Suprapubic skin (tissue), 4 donors: ENCODE measurements around the gene EGLN3. TPM values are rescaled to one million over a fixed set of nuclear protein-coding genes. Genes with fewer than 3 reads are reported as not detected.

Experiments used
- DNase-seq, 2 donors: peaks; one replicate each; pipeline ENCODE4 v3.0.0-alpha.2; 2019; ENCODE audit warnings: low spot score in 2 of 2
- H3K27ac ChIP-seq: fragments of 200-600 bp; sonication (generic); one replicate; pipeline ENCODE4 v1.5.1; 2019
- H3K27me3 ChIP-seq: fragments of 200-600 bp; sonication (generic); one replicate; pipeline ENCODE4 v1.5.1; 2019
- H3K36me3 ChIP-seq: fragments of 200-600 bp; sonication (generic); one replicate; pipeline ENCODE4 v1.5.1; 2019
- H3K4me1 ChIP-seq: fragments of 200-600 bp; sonication (generic); one replicate; pipeline ENCODE4 v1.5.1; 2019
- H3K4me3 ChIP-seq: fragments of 200-600 bp; sonication (generic); one replicate; pipeline ENCODE4 v1.5.1; 2019; ENCODE audit warnings: mild to moderate bottlenecking
- H3K9me3 ChIP-seq: fragments of 200-600 bp; sonication (generic); one replicate; pipeline ENCODE4 v1.5.1; 2019
- EP300 ChIP-seq: sonication (generic); formaldehyde crosslinking; IDR thresholded peaks from one replicate; pipeline ENCODE4 v1.6.1; 2017; ENCODE audit warnings: antibody characterized with exemption
- POLR2A ChIP-seq, 2 donors: fragments of 450-650 bp; IDR thresholded peaks; one replicate each; pipeline ENCODE4 v1.6.1; 2017; ENCODE audit warnings: antibody characterized with exemption in 2 of 2, mild to moderate bottlenecking in 2 of 2, moderate library complexity in 2 of 2
- POLR2AphosphoS5 ChIP-seq, 3 donors: sonication (generic); formaldehyde crosslinking; IDR thresholded peaks; one replicate each; pipeline ENCODE4 v1.6.1; 2017; ENCODE audit warnings: antibody characterized with exemption in 3 of 3
- WGBS: methylation state at CpG from one replicate; pipeline ENCODE4 v1.1.5; 2018; 5-methylcytosine and 5-hydroxymethylcytosine counted together
- total RNA-seq, 4 donors: library from RNA; depleted of rRNA; stranded (reverse); fragments of >200 nt; gene quantifications; one replicate each; pipeline ENCODE4 v1.1.0, GENCODE V29; 2016
- TF ChIP-seq, protein P1 (sequence below), 2 donors: fragments of 200-600 bp in 1 of 2; fragments of 450-650 bp in 1 of 2; sonication (generic) in 1 of 2; IDR thresholded peaks; one replicate each; pipeline ENCODE4 v1.5.1; 2016 to 2019; ENCODE audit warnings: antibody characterized with exemption in 2 of 2, mild to moderate bottlenecking in 1 of 2, moderate library complexity in 1 of 2

Gene EGLN3
- total RNA-seq, 4 donors from 2014 or later = 37.8 to 203 (median 73.2) TPM

GRCh38 chr14:33956640-33957039, 5.8 kb upstream of the EGLN3 start:
- Histone ChIP-seq H3K36me3 (no peaks in the 10 kb centered on the region), H3K4me1 (peaks cover 3% of the 10 kb centered on the region), H3K4me3 (no peak overlapping the region), H3K9me3 (no peaks in the 10 kb centered on the region), H3K27ac (no peak overlapping the region), H3K27me3 (no peaks in the 10 kb centered on the region)
- TF ChIP-seq, protein P1, sequence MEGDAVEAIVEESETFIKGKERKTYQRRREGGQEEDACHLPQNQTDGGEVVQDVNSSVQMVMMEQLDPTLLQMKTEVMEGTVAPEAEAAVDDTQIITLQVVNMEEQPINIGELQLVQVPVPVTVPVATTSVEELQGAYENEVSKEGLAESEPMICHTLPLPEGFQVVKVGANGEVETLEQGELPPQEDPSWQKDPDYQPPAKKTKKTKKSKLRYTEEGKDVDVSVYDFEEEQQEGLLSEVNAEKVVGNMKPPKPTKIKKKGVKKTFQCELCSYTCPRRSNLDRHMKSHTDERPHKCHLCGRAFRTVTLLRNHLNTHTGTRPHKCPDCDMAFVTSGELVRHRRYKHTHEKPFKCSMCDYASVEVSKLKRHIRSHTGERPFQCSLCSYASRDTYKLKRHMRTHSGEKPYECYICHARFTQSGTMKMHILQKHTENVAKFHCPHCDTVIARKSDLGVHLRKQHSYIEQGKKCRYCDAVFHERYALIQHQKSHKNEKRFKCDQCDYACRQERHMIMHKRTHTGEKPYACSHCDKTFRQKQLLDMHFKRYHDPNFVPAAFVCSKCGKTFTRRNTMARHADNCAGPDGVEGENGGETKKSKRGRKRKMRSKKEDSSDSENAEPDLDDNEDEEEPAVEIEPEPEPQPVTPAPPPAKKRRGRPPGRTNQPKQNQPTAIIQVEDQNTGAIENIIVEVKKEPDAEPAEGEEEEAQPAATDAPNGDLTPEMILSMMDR (IDR thresholded peaks at IDR 0.05) = no peak
- no peak for TF ChIP-seq POLR2AphosphoS5 (IDR thresholded peaks at IDR 0.05)
- no peak for DNase-seq
- 87% methylated on average over 2 of the region's 2 CpGs for WGBS

GRCh38 chr14:33954016-33954598, 3.2 kb upstream of the EGLN3 start:
- no peak for DNase-seq
- no peak overlapping the region for H3K27ac ChIP-seq
- H3K27me3 ChIP-seq = no peaks in the 10 kb centered on the region
- H3K4me1 ChIP-seq = peaks cover 8% of the 10 kb centered on the region
- H3K4me3 ChIP-seq = no peak overlapping the region
- TF ChIP-seq EP300 (no peak), POLR2A (IDR thresholded peaks at IDR 0.05) (no peak), POLR2AphosphoS5 (IDR thresholded peaks at IDR 0.05) (no peak)
- TF ChIP-seq, protein P1 (IDR thresholded peaks at IDR 0.05) = no peak
- no peaks in the 10 kb centered on the region for H3K9me3 ChIP-seq
- 31% methylated on average over 3 of the region's 3 CpGs for WGBS
- no peaks in the 10 kb centered on the region for H3K36me3 ChIP-seq

GRCh38 chr14:33952541-33952940, 1.7 kb upstream of the EGLN3 start:
- DNase-seq = no peak
- TF ChIP-seq, protein P1 (IDR thresholded peaks at IDR 0.05) = no peak
- TF ChIP-seq POLR2AphosphoS5 (IDR thresholded peaks at IDR 0.05) (no peak), EP300 (no peak), POLR2A (IDR thresholded peaks at IDR 0.05) (no peak)
- H3K27ac ChIP-seq = no peak overlapping the region
- H3K4me1 ChIP-seq = peaks cover 19% of the 10 kb centered on the region
- no peak overlapping the region for H3K4me3 ChIP-seq
- no peaks in the 10 kb centered on the region for H3K27me3 ChIP-seq
- H3K36me3 ChIP-seq = no peaks in the 10 kb centered on the region
- no peaks in the 10 kb centered on the region for H3K9me3 ChIP-seq
- 91% methylated on average over 1 of the region's 1 CpG for WGBS

- no peaks in the 10 kb centered on the region for H3K27me3 ChIP-seq
- H3K9me3 ChIP-seq = no peaks in the 10 kb centered on the region
- no peaks in the 10 kb centered on the region for H3K36me3 ChIP-seq
- H3K27ac ChIP-seq = peak overlapping the region; percentile 81
- TF ChIP-seq POLR2AphosphoS5 (IDR thresholded peaks at IDR 0.05) = no peak
- no peak for TF ChIP-seq EP300
- TF ChIP-seq, protein P1 (IDR thresholded peaks at IDR 0.05) = no peak
- peaks cover 25% of the 10 kb centered on the region for H3K4me1 ChIP-seq
- peak overlapping the region; percentile 77 for H3K4me3 ChIP-seq
- no peak for DNase-seq
- WGBS = 11% methylated on average over 11 of the region's 11 CpGs
Observed at GRCh38 chr14:33951183-33951840, 438 bp upstream of the EGLN3 start.

GRCh38 chr14:33949411-33949893, 1.4 kb downstream of the EGLN3 start:
- H3K4me1 ChIP-seq = peaks cover 31% of the 10 kb centered on the region
- no peaks in the 10 kb centered on the region for H3K27me3 ChIP-seq
- no peak for DNase-seq
- 30% methylated on average over 9 of the region's 9 CpGs for WGBS
- no peaks in the 10 kb centered on the region for H3K36me3 ChIP-seq
- H3K27ac ChIP-seq = no peak overlapping the region
- TF ChIP-seq, protein P1 (IDR thresholded peaks at IDR 0.05) = no peak
- TF ChIP-seq POLR2AphosphoS5 (IDR thresholded peaks at IDR 0.05) (no peak), POLR2A (IDR thresholded peaks at IDR 0.05) (no peak), EP300 (no peak)
- peak overlapping the region; percentile 77 for H3K4me3 ChIP-seq
- H3K9me3 ChIP-seq = no peaks in the 10 kb centered on the region
